CD14-positive monocyte (primary cell): ENCODE measurements around the gene CUX1. TPM values are rescaled to one million over a fixed set of nuclear protein-coding genes. Genes with fewer than 3 reads are reported as not detected.

Source experiments
- DNase-seq, 3 donors: peaks; one replicate each; pipeline ENCODE4 v3.0.0-alpha.2; 2011 to 2022
- H2AFZ ChIP-seq: 2 replicates; pipeline ENCODE4 v1.6.0; 2012; ENCODE audit warnings: mild to moderate bottlenecking, low read depth, low read length, inconsistent platforms; ENCODE audit not compliant: insufficient read depth, poor library complexity, severe bottlenecking
- H3K27ac ChIP-seq, 2 donors: 1 replicate in 1 of 2; 2 replicates in 1 of 2; pipeline ENCODE4 v1.5.1; 2012 to 2013; ENCODE audit warnings: low read length in 2 of 2, control low read depth in 1 of 2, inconsistent platforms in 1 of 2, low read depth in 1 of 2, mild to moderate bottlenecking in 1 of 2
- H3K27me3 ChIP-seq, 2 donors: one replicate each; pipeline versions ENCODE4 v1.6.0 to v1.6.1; 2011 to 2013; ENCODE audit warnings: low read length in 2 of 2; ENCODE audit not compliant: control insufficient read depth in 2 of 2, insufficient read depth in 2 of 2
- H3K36me3 ChIP-seq, 2 donors: replicated peaks in 1 of 2; 1 replicate in 1 of 2; 2 replicates in 1 of 2; pipeline versions ENCODE4 v1.5.1 to v1.6.1; 2012 to 2013; ENCODE audit warnings: low read length in 2 of 2, control low read depth in 1 of 2, inconsistent platforms in 1 of 2, mild to moderate bottlenecking in 1 of 2; ENCODE audit not compliant: insufficient read depth in 2 of 2, control insufficient read depth in 1 of 2
- H3K4me1 ChIP-seq, 2 donors: 1 replicate in 1 of 2; 2 replicates in 1 of 2; pipeline versions ENCODE4 v1.5.1 to v1.6.1; 2012 to 2013; ENCODE audit warnings: low read length in 2 of 2, control low read depth in 1 of 2, inconsistent platforms in 1 of 2, mild to moderate bottlenecking in 1 of 2, moderate library complexity in 1 of 2; ENCODE audit not compliant: insufficient read depth in 2 of 2, control insufficient read depth in 1 of 2
- H3K4me2 ChIP-seq: replicated peaks from 2 replicates; pipeline ENCODE3; 2012; ENCODE audit warnings: low read length, moderate library complexity, mild to moderate bottlenecking; ENCODE audit not compliant: poor library complexity, severe bottlenecking; ENCODE audit errors: extremely low read depth
- H3K4me3 ChIP-seq, 3 experiments: fragments of 200-600 bp in 1 of 3; sonication (generic) in 1 of 3; replicated peaks in 1 of 3; 1 replicate in 2 of 3; 2 replicates in 1 of 3; pipeline ENCODE4 v1.5.1; 2011 to 2013; ENCODE audit warnings: low read length in 3 of 3, mild to moderate bottlenecking in 3 of 3, control low read depth in 2 of 3, low read depth in 2 of 3, inconsistent platforms in 1 of 3, moderate library complexity in 1 of 3
- H3K79me2 ChIP-seq: 2 replicates; pipeline ENCODE4 v1.6.0; 2012; ENCODE audit warnings: mild to moderate bottlenecking, control low read depth, inconsistent platforms, low read length, moderate library complexity; ENCODE audit not compliant: insufficient read depth
- H3K9ac ChIP-seq: 2 replicates; pipeline ENCODE4 v1.6.0; 2017; ENCODE audit warnings: low read length, mild to moderate bottlenecking; ENCODE audit not compliant: insufficient read depth, poor library complexity, severe bottlenecking
- H3K9me3 ChIP-seq, 2 donors: replicated peaks in 1 of 2; 1 replicate in 1 of 2; 2 replicates in 1 of 2; pipeline versions ENCODE4 v1.5.1 to v1.6.1; 2012 to 2013; ENCODE audit warnings: low read length in 2 of 2, control low read depth in 1 of 2; ENCODE audit not compliant: control insufficient read depth in 1 of 2, insufficient read depth in 1 of 2
- H4K20me1 ChIP-seq: 2 replicates; pipeline ENCODE4 v1.6.0; 2012; ENCODE audit warnings: mild to moderate bottlenecking, low read length, control low read depth, moderate library complexity; ENCODE audit not compliant: insufficient read depth
- H3K27ac Mint-ChIP-seq, 7 donors: one replicate each; pipeline ENCODE4 v1.8.0; 2020; ENCODE audit warnings: mild to moderate bottlenecking in 7 of 7, mixed read lengths in 7 of 7, moderate library complexity in 6 of 7, inconsistent platforms in 2 of 7
- H3K27me3 Mint-ChIP-seq, 3 donors: one replicate each; pipeline ENCODE4 v1.8.0; 2021 to 2022; ENCODE audit warnings: low read depth in 3 of 3, mild to moderate bottlenecking in 3 of 3, mixed read lengths in 3 of 3, moderate library complexity in 3 of 3, inconsistent platforms in 1 of 3
- H3K36me3 Mint-ChIP-seq, 2 donors: one replicate each; pipeline ENCODE4 v1.8.0; 2020; ENCODE audit warnings: mixed read lengths in 2 of 2, inconsistent platforms in 1 of 2, mild to moderate bottlenecking in 1 of 2
- H3K4me1 Mint-ChIP-seq: one replicate; pipeline ENCODE4 v1.8.0; 2020; ENCODE audit warnings: mild to moderate bottlenecking, mixed read lengths
- H3K4me3 Mint-ChIP-seq, 2 donors: one replicate each; pipeline ENCODE4 v1.8.0; 2020; ENCODE audit warnings: mild to moderate bottlenecking in 2 of 2, mixed read lengths in 2 of 2, moderate library complexity in 1 of 2
- H3K9me3 Mint-ChIP-seq, 7 donors: one replicate each; pipeline ENCODE4 v1.8.0; 2020 to 2022; ENCODE audit warnings: mixed read lengths in 7 of 7, mild to moderate bottlenecking in 6 of 7, moderate library complexity in 6 of 7, inconsistent platforms in 2 of 7
- WGBS: methylation state at CpG from one replicate; pipeline ENCODE4 v1.1.5; 2013; ENCODE audit warnings: missing lambda C conversion rate; ENCODE audit not compliant: insufficient coverage; 5-methylcytosine and 5-hydroxymethylcytosine counted together
- intact Hi-C, 2 donors: fragments of 100-400 bp; cut with micrococcal nuclease; formaldehyde crosslinking; loops; one replicate each; pipeline versions ENCODE4 v1.15.0 to v1.15.1; 2023
- polyA plus RNA-seq, 3 donors: library from polyadenylated mRNA; depleted of rRNA in 1 of 3; unstranded in 2 of 3; stranded (reverse) in 1 of 3; fragments of 300-500 nt in 2 of 3; fragments of >200 nt in 1 of 3; fragmentation: Illumina TruSeq in 2 of 3; gene quantifications; 1 replicate in 2 of 3; 2 replicates in 1 of 3; pipeline ENCODE4 v1.2.3, GENCODE V29; 2012 to 2021
- TF ChIP-seq, protein P1 (sequence below): fragments of 200-600 bp; IDR thresholded peaks from one replicate; pipeline ENCODE4 v1.8.0; 2022; ENCODE audit warnings: antibody characterized with exemption, mild to moderate bottlenecking

The CUX1 gene
- polyA plus RNA-seq, 3 donors: 17.6 to 38.0 (median 28.0) TPM

DNA sequence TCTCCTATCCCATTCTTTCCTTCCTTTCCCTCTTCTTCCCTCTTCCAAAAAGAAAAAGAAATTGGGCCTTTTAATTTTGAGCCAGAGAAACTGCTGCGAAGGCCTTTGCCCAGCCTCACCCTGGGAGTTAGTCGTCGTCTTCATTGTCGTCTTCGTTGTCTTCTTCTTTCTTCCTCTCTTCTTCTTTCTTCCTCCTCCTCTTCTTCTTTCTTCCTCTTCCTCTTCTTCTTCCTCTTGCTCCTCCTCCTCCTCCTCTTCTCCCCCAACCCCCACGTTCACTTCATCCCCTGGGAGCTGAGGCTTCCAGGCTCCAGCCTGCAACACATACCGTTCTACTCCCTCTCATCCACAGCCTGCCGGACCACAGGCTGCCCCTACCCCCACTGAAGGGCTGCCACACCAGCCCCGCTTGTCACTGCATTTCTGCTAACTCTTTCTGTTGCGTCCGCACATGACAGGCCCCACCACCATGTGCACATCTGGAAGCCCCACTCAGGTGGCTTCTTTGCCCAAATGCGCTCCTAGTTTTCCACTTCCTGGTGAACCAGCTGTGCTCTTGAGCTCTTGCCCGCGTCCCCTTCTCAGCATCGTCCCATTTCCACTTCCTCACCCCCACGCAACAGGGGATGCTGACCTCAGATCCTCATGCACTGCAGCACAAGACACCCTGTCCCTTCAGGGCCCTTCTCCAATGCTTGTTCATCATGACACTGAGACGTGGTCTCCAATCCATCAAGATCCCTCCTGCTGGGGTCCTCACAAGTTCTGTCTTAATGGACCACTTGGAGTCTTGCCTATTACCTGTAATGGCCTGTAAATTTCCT, 374.3 kb downstream of the CUX1 start:
- H3K27ac Mint-ChIP-seq: peak overlapping the region in 4 of 7 donors; percentile 5 to 68 (median 63)
- no peak overlapping the region for H3K4me3 ChIP-seq
- no peak overlapping the region for H3K9ac ChIP-seq
- H3K9me3 Mint-ChIP-seq: no peaks in the 10 kb centered on the region
- peaks cover 0 to 1% (median 0%) of the 10 kb centered on the region in 3 donors for H3K27me3 Mint-ChIP-seq
- H3K27ac ChIP-seq: peak overlapping the region in 1 of 2 donors; percentile 45
- no peaks in the 10 kb centered on the region for H3K79me2 ChIP-seq
- intact Hi-C loops: no loop called here
- no peak for DNase-seq
- no peaks in the 10 kb centered on the region for H3K9me3 ChIP-seq
- no peaks in the 10 kb centered on the region for H3K4me1 Mint-ChIP-seq
- H3K4me1 ChIP-seq: no peaks in the 10 kb centered on the region
- no peaks in the 10 kb centered on the region for H3K27me3 ChIP-seq
- H4K20me1 ChIP-seq: peaks cover 7% of the 10 kb centered on the region
- no peak overlapping the region for H2AFZ ChIP-seq
- no peak overlapping the region for H3K4me3 Mint-ChIP-seq
- peaks cover 82 to 95% of the 10 kb centered on the region in 2 donors for H3K36me3 Mint-ChIP-seq
- no peak overlapping the region for H3K4me2 ChIP-seq
- 75% methylated on average over 15 of the region's 17 CpGs for WGBS
- peaks cover 80 to 100% of the 10 kb centered on the region in 2 donors for H3K36me3 ChIP-seq
- TF ChIP-seq, protein P1, sequence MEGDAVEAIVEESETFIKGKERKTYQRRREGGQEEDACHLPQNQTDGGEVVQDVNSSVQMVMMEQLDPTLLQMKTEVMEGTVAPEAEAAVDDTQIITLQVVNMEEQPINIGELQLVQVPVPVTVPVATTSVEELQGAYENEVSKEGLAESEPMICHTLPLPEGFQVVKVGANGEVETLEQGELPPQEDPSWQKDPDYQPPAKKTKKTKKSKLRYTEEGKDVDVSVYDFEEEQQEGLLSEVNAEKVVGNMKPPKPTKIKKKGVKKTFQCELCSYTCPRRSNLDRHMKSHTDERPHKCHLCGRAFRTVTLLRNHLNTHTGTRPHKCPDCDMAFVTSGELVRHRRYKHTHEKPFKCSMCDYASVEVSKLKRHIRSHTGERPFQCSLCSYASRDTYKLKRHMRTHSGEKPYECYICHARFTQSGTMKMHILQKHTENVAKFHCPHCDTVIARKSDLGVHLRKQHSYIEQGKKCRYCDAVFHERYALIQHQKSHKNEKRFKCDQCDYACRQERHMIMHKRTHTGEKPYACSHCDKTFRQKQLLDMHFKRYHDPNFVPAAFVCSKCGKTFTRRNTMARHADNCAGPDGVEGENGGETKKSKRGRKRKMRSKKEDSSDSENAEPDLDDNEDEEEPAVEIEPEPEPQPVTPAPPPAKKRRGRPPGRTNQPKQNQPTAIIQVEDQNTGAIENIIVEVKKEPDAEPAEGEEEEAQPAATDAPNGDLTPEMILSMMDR: no peak

- peaks cover 82 to 100% of the 10 kb centered on the region in 2 donors for H3K36me3 ChIP-seq
- WGBS: no CpG with 5 or more reads among the region's 3 CpGs
Measured at GRCh38 chr7:102192790-102193189, 375.4 kb downstream of the CUX1 start.

More at GRCh38 chr7:102192790-102193189, 375.4 kb downstream of the CUX1 start:
- no peak overlapping the region for H3K4me2 ChIP-seq
- H3K9ac ChIP-seq: no peak overlapping the region
- Mint-ChIP-seq H3K27me3 (peaks cover 0 to 1% (median 0%) of the 10 kb centered on the region in 3 donors), H3K9me3 (no peaks in the 10 kb centered on the region), H3K36me3 (peaks cover 89 to 98% of the 10 kb centered on the region in 2 donors), H3K4me3 (no peak overlapping the region), H3K27ac (no peak overlapping the region), H3K4me1 (no peaks in the 10 kb centered on the region)
- H3K4me1 ChIP-seq: no peaks in the 10 kb centered on the region
- no peak for DNase-seq
- no peaks in the 10 kb centered on the region for H3K9me3 ChIP-seq
- peaks cover 18% of the 10 kb centered on the region for H4K20me1 ChIP-seq
- H3K27ac ChIP-seq: peak overlapping the region in 1 of 2 donors; percentile 45
- no peak overlapping the region for H2AFZ ChIP-seq
- no peaks in the 10 kb centered on the region for H3K79me2 ChIP-seq
- H3K4me3 ChIP-seq: no peak overlapping the region
- H3K27me3 ChIP-seq: no peaks in the 10 kb centered on the region
- TF ChIP-seq, protein P1: no peak
- intact Hi-C loops: no loop called here
